GM15510 (cell line): Measurements from ENCODE around the gene DERL2.

ENCODE experiments used
- POLR2A ChIP-seq: IDR thresholded peaks from 3 replicates; pipeline ENCODE4 v1.6.1; 2011; ENCODE audit warnings: borderline replicate concordance; ENCODE audit not compliant: insufficient read length; ENCODE audit errors: extremely low read depth

DERL2 gene

GRCh38 chr17:5485270-5486205 lies at the start of gene DERL2:
Gene DERL2, minus strand, starts transcription at chr17:5486178. Its CDS starts 17 bp downstream, at chr17:5486161.
- peak; percentile 66 for TF ChIP-seq POLR2A

- TF ChIP-seq POLR2A = no peak
Measured at GRCh38 chr17:5535436-5535835, 49.5 kb upstream of the DERL2 start.

GRCh38 chr17:5533486-5534315 lies 47.7 kb upstream of the DERL2 start:
- TF ChIP-seq POLR2A = no peak

GRCh38 chr17:5532581-5532980 lies 46.6 kb upstream of the DERL2 start:
- TF ChIP-seq POLR2A = no peak

- TF ChIP-seq POLR2A = no peak
Measured at GRCh38 chr17:5531085-5531418, 45.1 kb upstream of the DERL2 start.

- no peak for TF ChIP-seq POLR2A
Measured at GRCh38 chr17:5530265-5531084, 44.5 kb upstream of the DERL2 start.

GRCh38 chr17:5527601-5528250 lies 41.7 kb upstream of the DERL2 start:
- no peak for TF ChIP-seq POLR2A

- no peak for TF ChIP-seq POLR2A
Measured at GRCh38 chr17:5526821-5527598, 41.0 kb upstream of the DERL2 start.

GRCh38 chr17:5523249-5523648 lies 37.3 kb upstream of the DERL2 start:
- TF ChIP-seq POLR2A = no peak

GRCh38 chr17:5522476-5522875 lies 36.5 kb upstream of the DERL2 start:
- TF ChIP-seq POLR2A = no peak

- no peak for TF ChIP-seq POLR2A
Measured at GRCh38 chr17:5516060-5516792, 30.2 kb upstream of the DERL2 start.

- TF ChIP-seq POLR2A = no peak
Measured at GRCh38 chr17:5514976-5515375, 29.0 kb upstream of the DERL2 start.

GRCh38 chr17:5513628-5514027 lies 27.6 kb upstream of the DERL2 start:
- no peak for TF ChIP-seq POLR2A
